GM23338 (cell line): Measurements from ENCODE around the gene NRXN2. TPM values are rescaled to one million over a fixed set of nuclear protein-coding genes. Genes with fewer than 3 reads are reported as not detected.

Experiments used
- ATAC-seq: fragments of 200-7000 bp; cut with Tn5 transposase; 3 replicates; pipeline ENCODE4 v1.9.1; 2020
- DNase-seq: peaks from one replicate; pipeline ENCODE4 v3.0.0-alpha.2; 2015; ENCODE audit warnings: low spot score
- H2AFZ ChIP-seq: fragments of 200-600 bp; sonication (generic); 2 replicates; pipeline ENCODE4 v1.8.0; 2016; ENCODE audit warnings: antibody characterized with exemption, mild to moderate bottlenecking, moderate library complexity
- H3F3A ChIP-seq: fragments of 200-600 bp; sonication (generic); replicated peaks from 2 replicates; pipeline ENCODE4 v1.8.0; 2017; ENCODE audit warnings: antibody characterized with exemption, mixed run types, low read depth
- H3K27ac ChIP-seq: fragments of 200-600 bp; sonication (generic); 2 replicates; pipeline ENCODE4 v1.6.1; 2016; ENCODE audit warnings: low read depth
- H3K27me3 ChIP-seq: fragments of 200-600 bp; sonication (generic); 2 replicates; pipeline ENCODE4 v1.8.0; 2016; ENCODE audit warnings: mild to moderate bottlenecking, mixed run types, moderate library complexity; ENCODE audit not compliant: insufficient read depth
- H3K36me3 ChIP-seq: fragments of 200-600 bp; sonication (generic); 2 replicates; pipeline ENCODE4 v1.8.0; 2016; ENCODE audit warnings: mild to moderate bottlenecking; ENCODE audit not compliant: insufficient read depth
- H3K4me1 ChIP-seq: fragments of 200-600 bp; sonication (generic); 2 replicates; pipeline ENCODE4 v1.8.0; 2016; ENCODE audit warnings: mild to moderate bottlenecking, moderate library complexity; ENCODE audit not compliant: insufficient read depth
- H3K4me2 ChIP-seq: fragments of 200-600 bp; sonication (generic); 2 replicates; pipeline ENCODE4 v1.7.1; 2017; ENCODE audit warnings: mixed run types
- H3K4me3 ChIP-seq: fragments of 200-600 bp; sonication (generic); 2 replicates; pipeline ENCODE4 v1.6.1; 2016; ENCODE audit warnings: mixed run types
- H3K79me2 ChIP-seq: fragments of 200-600 bp; sonication (generic); replicated peaks from 2 replicates; pipeline ENCODE4 v1.8.0; 2017; ENCODE audit warnings: mild to moderate bottlenecking; ENCODE audit not compliant: insufficient read depth
- H3K9me2 ChIP-seq: fragments of 200-600 bp; sonication (generic); 2 replicates; pipeline ENCODE4 v1.8.0; 2017; ENCODE audit not compliant: insufficient read depth
- H4K20me1 ChIP-seq: fragments of 200-600 bp; sonication (generic); replicated peaks from 2 replicates; pipeline ENCODE4 v1.8.0; 2017; ENCODE audit warnings: mild to moderate bottlenecking; ENCODE audit not compliant: insufficient read depth
- H3K27ac Mint-ChIP-seq: 2 replicates; pipeline ENCODE4 v1.8.0; 2020; ENCODE audit warnings: inconsistent platforms, mild to moderate bottlenecking, moderate library complexity, mixed read lengths
- H3K27me3 Mint-ChIP-seq: 3 replicates; pipeline ENCODE4 v1.8.0; 2022; ENCODE audit warnings: low read depth, mild to moderate bottlenecking, moderate library complexity, mixed read lengths, inconsistent platforms; ENCODE audit not compliant: insufficient read depth, poor library complexity
- H3K36me3 Mint-ChIP-seq: 3 replicates; pipeline ENCODE4 v1.8.0; 2021; ENCODE audit warnings: low read depth, mild to moderate bottlenecking, inconsistent platforms, moderate library complexity, mixed read lengths
- H3K4me1 Mint-ChIP-seq: 3 replicates; pipeline ENCODE4 v1.8.0; 2020; ENCODE audit warnings: mild to moderate bottlenecking, inconsistent platforms, mixed read lengths
- H3K4me3 Mint-ChIP-seq: 3 replicates; pipeline ENCODE4 v1.8.0; 2021; ENCODE audit warnings: moderate library complexity, mild to moderate bottlenecking, inconsistent platforms, mixed read lengths
- H3K9me3 Mint-ChIP-seq: 3 replicates; pipeline ENCODE4 v1.8.0; 2020; ENCODE audit warnings: moderate library complexity, mild to moderate bottlenecking, inconsistent platforms, mixed read lengths
- CTCF ChIP-seq, 2 experiments: fragments of 200-600 bp in 1 of 2; sonication (generic) in 1 of 2; conservative IDR thresholded peaks; 2 replicates each; pipeline versions ENCODE4 v1.5.1 to v1.6.1; 2016 to 2017; ENCODE audit warnings: antibody characterized with exemption in 2 of 2, low read depth in 2 of 2, mild to moderate bottlenecking in 2 of 2, moderate library complexity in 1 of 2
- ETS1 ChIP-seq: IDR thresholded peaks from 2 replicates; pipeline ENCODE4 v1.6.1; 2016; ENCODE audit warnings: antibody characterized with exemption
- EZH2phosphoT487 ChIP-seq: fragments of 200-600 bp; sonication (generic); IDR thresholded peaks from one replicate; pipeline ENCODE4 v1.8.1; 2018; ENCODE audit warnings: antibody characterized with exemption; ENCODE audit not compliant: unreplicated experiment
- JUNB ChIP-seq: IDR thresholded peaks from one replicate; pipeline ENCODE4 v1.6.1; 2016; ENCODE audit warnings: antibody characterized with exemption; ENCODE audit not compliant: unreplicated experiment
- NANOG ChIP-seq: IDR thresholded peaks from 2 replicates; pipeline ENCODE4 v1.6.1; 2016; ENCODE audit warnings: antibody characterized with exemption, borderline replicate concordance
- POLR2AphosphoS5 ChIP-seq: IDR thresholded peaks from 2 replicates; pipeline ENCODE4 v1.6.1; 2016; ENCODE audit warnings: antibody characterized with exemption, low read depth
- STAT1 ChIP-seq: IDR thresholded peaks from one replicate; pipeline ENCODE4 v1.6.1; 2016; ENCODE audit warnings: antibody characterized with exemption; ENCODE audit not compliant: unreplicated experiment
- ZNF114 ChIP-seq: fragments of 250-450 bp; sonication (Bioruptor Pico); IDR thresholded peaks from 2 replicates; pipeline ENCODE4 v1.5.0; 2020; ENCODE audit warnings: mild to moderate bottlenecking, moderate library complexity
- ZNF331 ChIP-seq: fragments of 250-450 bp; sonication (Bioruptor Pico); IDR thresholded peaks from 2 replicates; pipeline ENCODE4 v1.5.0; 2020; ENCODE audit warnings: low read depth, mild to moderate bottlenecking, moderate library complexity
- ZNF462 ChIP-seq: fragments of 250-450 bp; sonication (Bioruptor Pico); IDR thresholded peaks from 2 replicates; pipeline ENCODE4 v1.5.0; 2020; ENCODE audit warnings: mild to moderate bottlenecking, moderate library complexity
- polyA plus RNA-seq: library from polyadenylated mRNA; unstranded; fragments of >200 nt; fragmentation: Nextera tagmentation; extraction: Ambion mirVana; gene quantifications from 2 replicates; pipeline ENCODE4 v1.2.1, GENCODE V29; 2016
- total RNA-seq: library from RNA; depleted of rRNA; stranded (reverse); fragments of >200 nt; shearing (Covaris generic); gene quantifications from 2 replicates; pipeline ENCODE4 v1.2.3, GENCODE V29; 2014

NRXN2 gene
- total and polyA plus RNA-seq, 2 experiments from 2014 or later: 3.4 to 17.0 TPM

- TF ChIP-seq CTCF (conservative IDR thresholded peaks at IDR 0.05; ENCODE audit: low read depth in 2 of 2): no peak
- no peak for TF ChIP-seq STAT1
Measured at GRCh38 chr11:64677441-64678023, 45.5 kb downstream of the NRXN2 start (continued).

GRCh38 chr11:64676261-64676615 is 46.8 kb downstream of the NRXN2 start:
- Mint-ChIP-seq H3K9me3 (no peaks in the 10 kb centered on the region), H3K36me3 (no peaks in the 10 kb centered on the region), H3K27ac (no peak overlapping the region), H3K27me3 (peaks cover 10% of the 10 kb centered on the region), H3K4me1 (peaks cover 4% of the 10 kb centered on the region; the same call in 2 of the 3 replicates), H3K4me3 (no peak overlapping the region)
- Histone ChIP-seq H3K4me1 (no peaks in the 10 kb centered on the region), H3F3A (no peaks in the 10 kb centered on the region), H4K20me1 (no peaks in the 10 kb centered on the region; the same call in 1 of the 2 replicates), H3K4me3 (no peak overlapping the region), H3K36me3 (no peaks in the 10 kb centered on the region), H3K27ac (no peak overlapping the region), H2AFZ (no peak overlapping the region), H3K79me2 (no peaks in the 10 kb centered on the region), H3K4me2 (no peak overlapping the region), H3K9me2 (no peaks in the 10 kb centered on the region), H3K27me3 (no peaks in the 10 kb centered on the region)
- ATAC-seq (no peak), DNase-seq (no peak)
- TF ChIP-seq ZNF462 (CRISPR knock-in tag) (no peak), ETS1 (no peak), JUNB (no peak), CTCF (conservative IDR thresholded peaks at IDR 0.05; ENCODE audit: low read depth in 2 of 2) (no peak), POLR2AphosphoS5 (no peak), EZH2phosphoT487 (no peak), ZNF114 (no peak), NANOG (no peak), ZNF331 (no peak)
